Superior temporal gyrus (tissue), 1 donor: Measurements from ENCODE around the gene ECHS1.
"Not testable (repeated sequence)": the region's sequence is repeated elsewhere in the genome, so short reads cannot be mapped to it uniquely, and the experiment has no call there.

Source experiments
- DNase-seq: peaks from one replicate; pipeline ENCODE4 v3.0.0-alpha.2; 2016; ENCODE audit errors: extremely low spot score

ECHS1 gene

DNA sequence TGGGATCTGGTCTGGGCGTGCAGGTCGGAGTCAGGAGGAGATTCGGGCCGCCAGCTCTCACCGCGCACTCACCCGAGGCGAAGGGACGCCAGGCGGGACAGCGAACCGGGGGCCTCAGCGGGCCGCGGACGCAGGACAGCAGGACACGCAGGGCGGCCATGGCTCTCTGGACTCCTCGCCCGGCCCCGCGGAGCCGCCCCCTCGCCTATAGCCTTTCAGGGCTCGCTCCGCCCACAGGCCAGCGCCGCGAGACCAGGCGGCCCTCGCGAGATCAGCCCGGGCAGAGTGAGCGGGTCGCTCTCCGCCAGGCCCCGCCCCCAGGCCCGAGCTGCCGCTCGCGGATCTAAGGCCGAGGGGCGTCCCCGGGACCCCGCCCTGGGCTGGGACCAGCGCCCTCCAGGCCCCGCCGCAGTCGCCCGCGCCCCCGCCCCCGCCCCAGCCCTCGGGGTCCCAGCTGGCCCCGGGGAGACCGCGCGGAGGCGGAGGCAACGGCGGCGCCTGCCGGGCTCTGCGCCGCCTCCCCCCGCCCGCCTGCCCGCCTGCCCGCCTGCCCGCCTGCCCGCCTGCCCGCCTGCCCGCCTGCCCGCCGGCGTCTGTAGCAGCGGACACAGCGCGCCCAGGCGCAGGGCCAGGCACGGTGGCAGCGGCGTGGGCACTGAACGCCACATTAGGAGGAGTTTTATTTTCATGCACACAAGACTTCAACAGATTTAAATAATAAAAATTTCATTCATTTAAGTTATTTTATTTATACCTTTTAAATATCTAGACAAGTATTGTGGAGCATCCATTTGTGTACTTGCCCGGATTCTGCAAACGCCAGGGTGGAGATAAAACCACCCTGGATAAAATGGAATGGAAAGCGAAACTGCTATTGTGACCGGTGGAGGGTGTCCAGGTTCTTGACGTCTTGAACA is at the start of gene ECHS1:
ECHS1 (minus strand) TSS at position 181 of the 917 bp plus-strand sequence; CDS start at position 160, 21 bp downstream.
- peak; percentile 91 for DNase-seq

DNA sequence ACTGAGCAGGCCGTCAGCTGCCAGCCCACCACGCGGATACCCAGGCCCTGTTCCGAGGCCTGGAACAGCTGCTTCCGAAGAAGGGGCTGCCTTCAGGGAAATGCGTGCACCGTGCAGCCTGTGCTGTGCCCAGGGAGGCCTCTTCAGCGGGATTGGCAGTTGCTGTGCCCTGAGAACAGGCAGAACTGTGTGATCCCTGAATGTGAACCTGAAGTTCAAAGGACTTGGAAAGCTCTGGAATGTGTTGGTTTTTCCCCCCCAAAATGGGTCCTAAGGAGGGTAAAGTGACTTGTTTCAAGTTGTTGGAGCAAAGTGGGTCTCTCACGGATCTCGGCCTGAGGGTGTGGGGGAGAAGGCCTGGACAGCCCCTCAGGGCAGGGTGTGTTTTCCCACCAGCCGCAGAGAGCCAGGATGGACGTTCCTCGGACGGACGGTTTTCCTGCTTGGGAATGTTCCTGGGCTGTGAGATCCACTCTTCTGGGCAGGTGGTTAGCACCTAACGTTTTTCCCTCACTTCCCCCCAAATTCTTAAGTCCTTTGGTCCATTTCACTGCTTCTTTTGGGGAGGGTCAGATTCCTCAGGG is 49.2 kb upstream of the ECHS1 start:
- DNase-seq: no peak

DNA sequence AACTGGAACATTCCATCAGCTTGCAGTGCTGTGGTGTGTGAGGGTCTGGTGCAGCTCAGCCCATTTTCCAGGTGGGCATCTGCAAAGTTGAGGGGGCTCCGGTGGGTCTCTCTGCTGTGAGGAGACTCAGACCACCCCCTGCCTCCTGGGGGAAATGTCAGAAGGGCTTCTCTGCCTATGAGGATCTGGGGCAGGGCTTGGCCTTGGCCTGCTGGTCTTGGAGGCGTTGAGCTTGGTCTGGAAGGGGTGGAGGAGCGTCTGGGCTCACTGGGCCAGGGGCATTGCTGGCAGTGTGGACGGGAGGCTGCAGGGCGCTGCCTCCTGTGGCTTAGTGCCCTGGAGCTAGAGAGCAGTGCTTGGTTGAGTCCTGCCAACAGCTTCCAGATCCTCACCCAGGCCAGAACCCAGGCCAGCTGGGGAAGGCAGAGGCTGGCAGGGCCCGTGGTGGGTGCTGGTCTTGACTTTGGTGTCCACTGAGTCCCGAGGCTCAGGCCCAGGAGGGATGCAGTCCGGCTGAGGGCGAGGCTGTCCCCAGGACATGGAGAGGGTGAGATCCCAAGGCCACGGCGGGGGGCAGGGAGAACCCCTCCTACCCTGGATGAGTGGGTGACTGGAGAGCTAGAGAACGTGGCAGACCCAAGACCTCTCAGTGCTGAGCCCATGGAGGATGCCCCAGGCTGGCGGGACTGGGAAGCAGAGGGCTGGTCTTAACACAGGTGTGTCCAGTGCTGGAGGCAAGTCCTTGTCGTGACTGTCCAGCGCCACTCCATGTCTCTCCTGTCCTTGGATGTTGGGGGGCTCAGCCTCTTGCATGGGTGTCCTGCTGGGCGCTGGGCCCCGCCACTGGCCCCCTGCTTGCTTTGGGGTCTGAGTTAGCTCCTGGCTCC is 48.4 kb upstream of the ECHS1 start:
- no peak for DNase-seq

DNA sequence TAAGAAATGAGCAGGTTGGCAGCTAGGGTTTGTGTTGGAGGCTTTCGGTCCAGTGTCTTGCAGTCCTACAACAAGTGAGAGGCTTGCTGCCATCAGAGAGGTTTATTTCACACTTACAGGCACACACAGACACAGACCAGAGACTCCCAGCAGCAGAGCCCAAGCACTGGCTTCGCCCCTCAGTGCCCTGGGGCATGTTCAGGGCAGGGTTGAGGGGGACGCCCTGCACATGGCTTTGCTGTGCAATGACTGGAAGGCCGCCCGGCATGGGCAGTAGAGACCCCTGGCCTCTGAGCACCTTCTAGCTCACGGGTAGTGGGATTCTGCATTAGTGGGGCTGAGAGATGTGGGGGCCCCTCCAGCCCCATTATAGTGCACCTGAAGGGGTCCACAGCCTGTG is 47.4 kb upstream of the ECHS1 start:
- DNase-seq: no peak

DNA sequence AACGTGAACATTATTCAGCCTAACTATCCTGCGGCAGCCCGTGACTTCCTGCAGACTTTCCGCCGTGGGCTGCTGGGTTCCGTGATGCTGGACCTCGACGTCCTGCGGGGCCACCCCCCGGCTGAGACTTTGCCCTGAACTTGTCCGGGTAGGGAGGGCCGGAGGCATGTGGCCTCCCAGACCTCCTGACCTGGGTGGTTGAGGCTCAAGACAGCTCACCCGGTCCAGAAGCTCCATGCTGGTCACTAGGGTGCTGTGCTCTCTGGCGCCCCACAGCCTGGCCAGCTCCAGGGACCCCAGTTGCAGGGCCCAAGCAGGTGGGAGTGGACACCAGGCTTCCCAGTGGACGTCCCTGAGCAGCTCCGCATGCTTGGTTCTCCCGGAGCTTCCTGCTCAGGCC is 46.9 kb upstream of the ECHS1 start:
- no peak for DNase-seq

DNA sequence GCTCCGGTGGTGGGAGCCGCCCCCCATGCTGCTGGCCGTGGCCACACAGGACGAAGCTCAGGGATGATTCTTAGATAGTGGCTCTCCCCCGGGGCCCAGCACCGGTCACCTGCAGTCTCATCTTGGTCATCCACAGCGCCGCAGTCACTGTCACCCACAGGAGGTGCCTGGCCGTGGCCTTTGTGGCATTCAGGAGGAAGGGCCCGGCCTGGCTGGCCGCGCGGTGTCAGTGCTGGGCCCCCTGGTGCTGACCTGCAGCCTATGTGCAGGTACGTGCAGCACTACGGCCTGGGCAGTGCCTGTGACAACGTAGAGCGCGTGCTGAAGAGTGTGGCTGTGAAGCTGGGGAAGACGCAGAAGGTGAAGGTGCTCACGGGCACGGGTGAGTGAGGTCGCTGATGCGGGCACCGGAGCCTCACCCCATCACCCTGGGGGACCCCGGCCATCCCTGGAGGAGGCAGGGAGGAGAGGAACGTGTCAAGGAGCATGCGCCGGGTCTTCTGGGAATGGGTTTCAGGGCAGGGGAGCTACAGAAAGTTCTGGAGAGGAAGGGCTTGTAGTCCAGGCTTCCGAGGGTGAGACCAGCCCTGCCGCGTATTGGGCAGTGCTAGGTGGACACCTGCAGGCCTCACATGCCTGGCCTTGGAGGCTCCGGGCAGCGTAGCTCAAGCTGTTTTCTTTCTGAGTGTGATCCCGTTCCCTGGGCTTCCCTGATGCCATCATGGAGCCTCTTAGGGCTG is 46.2 kb upstream of the ECHS1 start:
- DNase-seq: no peak

DNA sequence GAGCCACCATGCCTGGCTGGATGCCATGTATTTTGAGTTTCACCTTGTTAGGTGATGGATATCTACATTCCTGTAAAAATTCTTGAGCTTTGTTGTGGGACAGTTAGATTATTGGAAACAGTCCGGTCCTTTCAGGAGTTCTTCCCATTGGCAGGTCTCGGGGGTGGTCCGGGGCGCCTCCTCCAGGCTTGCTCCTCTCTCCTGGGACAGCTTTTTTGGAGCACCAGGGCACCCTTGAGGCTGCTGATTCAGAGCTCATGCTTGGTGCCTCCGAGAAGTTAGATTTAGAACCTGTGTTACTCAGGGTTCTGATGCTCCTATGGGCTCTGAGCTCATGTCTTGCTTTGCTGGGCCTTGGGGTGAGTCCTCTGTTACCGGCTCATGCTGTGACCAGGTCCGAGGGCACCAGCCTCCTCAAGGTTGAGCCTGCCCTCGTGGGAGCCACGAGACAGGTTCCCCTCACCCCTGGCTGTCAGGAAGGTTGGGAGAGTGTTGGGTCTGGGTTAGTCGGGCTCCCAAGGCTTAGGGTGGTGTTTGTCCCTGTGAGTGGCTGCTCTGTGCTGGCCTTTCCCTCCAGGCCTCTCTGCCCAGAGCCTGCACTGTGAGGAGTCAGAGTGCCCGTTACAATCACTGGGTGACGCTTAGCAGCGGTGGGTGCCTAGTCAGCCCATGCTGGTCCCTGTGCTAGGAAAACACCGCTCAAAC is 45.3 kb upstream of the ECHS1 start:
- no peak for DNase-seq

DNA sequence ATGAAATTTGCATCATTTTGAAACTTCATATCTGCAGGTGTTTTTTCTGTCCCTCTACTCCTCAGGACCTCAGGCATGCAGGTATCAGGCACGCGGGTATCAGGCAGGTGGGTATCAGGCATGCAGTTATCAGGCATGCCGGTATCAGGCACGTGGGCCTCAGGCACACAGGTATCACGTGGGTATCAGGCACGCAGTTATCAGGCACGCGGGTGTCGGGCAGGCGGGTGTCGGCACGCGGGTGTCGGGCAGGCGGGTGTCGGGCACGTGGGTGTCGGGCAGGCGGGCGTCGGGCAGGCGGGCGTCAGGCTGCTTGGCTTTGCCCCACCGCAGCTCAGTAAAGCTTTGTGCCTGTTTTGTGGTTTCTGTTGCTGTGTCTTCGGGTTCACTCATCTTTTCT is 42.6 kb upstream of the ECHS1 start:
- DNase-seq: no peak

DNA sequence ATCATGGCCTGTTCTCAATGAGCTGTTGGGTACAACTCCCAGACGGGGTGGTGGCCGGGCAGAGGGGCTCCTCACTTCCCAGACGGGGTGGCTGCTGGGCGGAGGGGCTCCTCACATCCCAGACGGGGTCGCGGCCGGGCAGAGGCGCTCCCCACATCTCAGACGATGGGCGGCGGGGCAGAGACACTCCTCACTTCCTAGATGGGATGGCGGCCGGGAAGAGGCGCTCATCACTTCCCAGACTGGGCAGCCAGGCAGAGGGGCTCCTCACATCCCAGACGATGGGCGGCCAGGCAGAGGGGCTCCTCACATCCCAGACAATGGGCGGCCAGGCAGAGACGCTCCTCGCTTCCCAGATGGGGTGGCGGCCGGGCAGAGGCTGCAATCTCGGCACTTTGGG is 41.2 kb upstream of the ECHS1 start:
- not testable (repeated sequence) for DNase-seq

DNA sequence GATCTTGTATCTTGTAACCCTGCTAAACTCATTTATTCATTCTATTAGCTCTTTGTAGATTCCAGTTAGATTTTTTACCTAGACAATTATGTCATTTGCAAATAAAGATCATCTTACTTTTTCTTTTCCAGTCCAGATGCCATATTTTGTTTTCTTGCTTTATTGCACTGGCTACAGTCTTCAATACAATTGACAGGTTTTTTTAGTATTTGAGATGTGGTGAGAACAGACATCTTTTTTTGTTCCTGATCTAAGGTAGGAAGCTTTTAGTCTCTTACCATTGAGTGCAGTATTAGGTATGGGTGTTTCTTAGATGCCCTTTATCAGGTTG is 39.2 kb upstream of the ECHS1 start:
- DNase-seq: no peak

DNA sequence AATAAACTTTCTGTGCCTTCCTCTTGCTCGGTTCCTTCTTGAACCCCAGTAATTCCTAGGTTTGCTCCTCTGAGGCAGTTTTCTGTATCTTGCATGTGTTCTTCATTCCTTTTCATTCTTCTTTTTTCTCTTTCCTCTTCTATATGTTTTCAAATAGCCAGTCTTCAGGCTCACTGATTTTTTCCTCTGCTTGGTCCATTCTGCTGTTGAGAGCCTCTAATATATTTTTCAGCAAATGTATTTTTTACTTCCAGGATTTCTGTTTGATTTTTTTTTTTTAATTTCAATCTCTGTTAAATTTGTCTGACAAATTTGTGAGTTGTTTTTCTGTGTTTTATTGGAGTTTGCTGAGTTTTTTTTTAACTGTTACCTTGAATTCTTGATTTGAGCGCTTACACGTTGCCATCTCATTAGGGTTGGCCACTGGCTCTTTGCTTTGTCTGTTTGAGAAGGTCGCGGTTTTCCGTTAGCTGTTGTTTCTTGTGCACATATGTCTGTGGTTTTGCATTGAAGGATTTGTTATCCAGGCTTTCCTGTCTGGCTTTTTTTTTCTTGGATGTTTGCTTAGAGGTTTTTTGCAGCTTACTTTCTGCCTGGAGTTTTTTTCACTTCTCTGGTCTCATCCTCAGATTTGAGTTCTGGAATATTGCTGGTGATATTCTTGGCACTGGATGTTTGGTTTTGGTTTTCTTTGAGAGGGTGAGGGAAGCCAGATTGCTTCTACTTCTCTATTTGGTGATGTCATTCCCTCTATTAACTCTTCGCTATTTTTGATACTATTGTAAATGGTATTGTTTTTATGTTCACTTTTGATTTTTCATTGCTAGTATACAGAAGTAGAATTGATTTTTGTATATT is 38.6 kb upstream of the ECHS1 start:
- DNase-seq: no peak

DNA sequence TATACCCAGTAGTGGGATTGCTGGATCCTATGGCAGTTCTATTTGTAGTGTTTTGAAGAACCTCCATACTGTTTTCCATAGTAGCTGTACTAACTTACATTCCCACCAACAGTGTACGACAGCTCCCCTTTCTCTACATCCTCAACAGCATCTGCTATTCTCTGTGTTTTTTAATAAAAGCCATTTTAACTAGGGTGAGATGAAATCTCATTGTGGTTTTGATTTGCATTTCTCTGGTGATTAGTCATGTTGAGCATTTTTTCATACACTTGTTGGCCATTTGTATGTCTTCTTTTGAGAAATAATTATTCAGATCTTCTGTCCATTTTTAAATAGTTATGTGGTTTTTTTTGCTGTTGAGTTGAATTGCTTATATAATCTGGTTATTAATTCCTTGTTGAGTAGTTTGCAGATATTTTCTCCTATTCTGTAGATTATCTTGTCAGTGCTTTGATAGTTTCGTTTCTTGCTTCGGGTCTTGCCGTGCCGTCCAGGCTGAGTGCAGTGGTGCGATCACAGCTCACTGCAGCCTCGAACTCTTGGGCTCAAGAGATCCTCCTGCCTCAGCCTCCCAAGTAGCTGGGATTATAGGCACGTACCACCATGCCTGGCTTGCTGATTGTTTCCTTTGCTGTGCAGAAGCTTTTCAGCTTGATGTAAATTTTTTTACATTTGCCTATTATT is 32.8 kb upstream of the ECHS1 start:
- DNase-seq: no peak

DNA sequence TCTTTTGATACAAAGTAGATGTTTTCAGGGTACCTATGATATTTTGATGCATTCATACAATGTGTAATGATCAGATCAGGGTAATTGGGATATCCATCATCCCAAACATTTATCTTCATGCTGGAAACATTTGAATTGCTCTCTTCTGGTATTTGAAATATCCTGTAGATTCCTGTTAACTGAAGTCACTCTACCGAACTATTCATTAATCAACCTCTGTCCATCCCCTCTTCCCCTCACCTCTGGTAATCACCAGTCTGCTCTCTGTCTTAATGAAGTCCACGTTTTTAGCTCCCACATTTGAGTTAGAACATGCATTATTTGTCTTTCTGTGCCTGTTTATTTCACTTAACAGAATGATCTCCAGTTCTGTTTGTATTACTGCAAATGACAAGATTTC is 32.1 kb upstream of the ECHS1 start:
- DNase-seq: no peak

DNA sequence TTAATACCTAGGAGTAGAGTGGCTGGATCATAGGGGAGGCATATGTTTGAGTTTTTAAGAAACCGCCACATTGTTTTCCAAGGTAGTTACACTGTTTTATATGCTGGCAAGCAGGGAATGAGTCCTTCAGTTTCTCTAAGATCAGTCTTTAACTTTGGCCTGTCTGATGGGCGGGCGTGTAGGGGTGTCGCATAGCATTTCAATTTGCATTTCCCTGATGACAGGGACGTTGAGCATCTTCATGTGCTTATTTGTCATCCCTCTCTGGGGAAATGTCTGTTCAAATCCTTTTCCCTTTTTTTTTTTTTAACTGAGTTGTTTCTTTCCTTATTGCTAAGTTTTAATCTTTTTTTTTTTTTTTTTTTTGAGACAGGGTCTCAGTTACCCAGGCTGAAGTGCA is 30.6 kb upstream of the ECHS1 start:
- DNase-seq: no peak

DNA sequence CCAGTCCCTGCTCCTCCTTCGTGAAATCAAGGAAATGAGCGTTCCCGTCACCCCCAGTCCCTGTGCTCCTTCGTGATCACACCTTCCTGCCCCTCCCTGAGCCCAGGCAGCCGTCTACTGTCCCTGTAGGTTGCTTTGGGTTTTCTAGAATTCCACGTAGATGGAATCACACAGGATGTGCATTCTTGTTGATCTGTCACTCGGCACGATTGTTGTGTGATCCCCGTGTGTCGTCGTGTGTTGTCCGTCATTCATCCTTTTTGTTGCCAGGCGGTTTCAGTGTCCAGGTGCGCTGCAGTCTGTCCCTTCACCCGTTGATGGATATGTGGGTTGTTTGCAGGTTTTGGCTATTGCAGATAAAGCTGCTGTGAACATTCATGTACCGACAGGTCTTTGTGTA is 30.2 kb upstream of the ECHS1 start:
- no peak for DNase-seq

DNA sequence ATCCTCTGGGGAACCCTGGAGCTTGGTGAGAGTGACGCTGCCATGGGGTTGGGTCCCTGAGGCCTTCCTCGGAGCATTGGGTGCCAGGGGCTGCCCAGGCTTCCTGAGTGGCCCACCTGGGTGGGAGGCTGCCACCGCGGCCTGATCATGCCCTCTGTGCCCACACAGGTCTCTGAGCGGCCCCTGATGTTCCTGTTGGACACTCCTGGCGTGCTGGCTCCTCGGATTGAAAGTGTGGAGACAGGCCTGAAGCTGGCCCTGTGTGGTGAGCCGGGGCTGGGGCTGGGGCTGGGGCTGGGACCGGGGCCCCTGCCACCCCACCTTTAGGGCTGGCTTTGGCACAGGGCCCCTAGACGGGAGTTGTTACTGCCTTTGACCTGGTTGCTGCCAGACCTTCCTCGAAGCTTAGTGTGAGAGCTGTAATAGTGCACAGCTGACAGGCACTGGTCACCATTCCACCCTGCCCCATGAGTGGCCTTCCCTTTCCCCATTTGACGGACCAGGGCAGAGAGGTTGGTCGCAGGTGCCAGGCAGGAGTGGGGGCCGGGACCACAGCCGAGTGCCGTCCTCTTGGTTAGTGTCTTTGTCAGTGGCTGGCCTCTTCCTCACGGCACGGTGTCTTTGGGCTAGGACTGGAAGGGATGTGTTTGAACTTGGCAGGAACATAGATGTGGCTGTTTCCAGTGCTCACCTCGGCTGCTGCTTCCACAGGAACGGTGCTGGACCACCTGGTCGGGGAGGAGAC is 29.0 kb upstream of the ECHS1 start:
- no peak for DNase-seq

DNA sequence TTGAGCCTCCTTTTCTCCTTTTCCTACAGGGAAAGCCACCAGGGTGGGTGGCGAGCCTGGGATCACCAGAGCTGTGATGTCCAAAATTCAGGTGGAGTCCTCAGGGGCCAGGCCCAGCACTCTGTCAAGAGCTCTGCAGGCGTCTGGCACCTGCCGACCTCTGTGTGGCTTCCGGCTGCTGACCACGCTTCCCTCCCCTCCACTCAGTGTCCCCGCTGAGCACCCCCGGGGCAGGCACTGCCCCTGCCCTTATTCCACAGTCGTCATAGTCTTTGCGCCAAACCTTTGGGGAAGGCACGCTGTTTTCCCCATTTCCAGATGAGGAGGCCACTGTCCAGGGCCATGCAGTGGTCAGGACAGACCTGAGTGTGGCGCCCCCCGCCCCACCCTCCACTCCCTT is 28.3 kb upstream of the ECHS1 start:
- no peak for DNase-seq

DNA sequence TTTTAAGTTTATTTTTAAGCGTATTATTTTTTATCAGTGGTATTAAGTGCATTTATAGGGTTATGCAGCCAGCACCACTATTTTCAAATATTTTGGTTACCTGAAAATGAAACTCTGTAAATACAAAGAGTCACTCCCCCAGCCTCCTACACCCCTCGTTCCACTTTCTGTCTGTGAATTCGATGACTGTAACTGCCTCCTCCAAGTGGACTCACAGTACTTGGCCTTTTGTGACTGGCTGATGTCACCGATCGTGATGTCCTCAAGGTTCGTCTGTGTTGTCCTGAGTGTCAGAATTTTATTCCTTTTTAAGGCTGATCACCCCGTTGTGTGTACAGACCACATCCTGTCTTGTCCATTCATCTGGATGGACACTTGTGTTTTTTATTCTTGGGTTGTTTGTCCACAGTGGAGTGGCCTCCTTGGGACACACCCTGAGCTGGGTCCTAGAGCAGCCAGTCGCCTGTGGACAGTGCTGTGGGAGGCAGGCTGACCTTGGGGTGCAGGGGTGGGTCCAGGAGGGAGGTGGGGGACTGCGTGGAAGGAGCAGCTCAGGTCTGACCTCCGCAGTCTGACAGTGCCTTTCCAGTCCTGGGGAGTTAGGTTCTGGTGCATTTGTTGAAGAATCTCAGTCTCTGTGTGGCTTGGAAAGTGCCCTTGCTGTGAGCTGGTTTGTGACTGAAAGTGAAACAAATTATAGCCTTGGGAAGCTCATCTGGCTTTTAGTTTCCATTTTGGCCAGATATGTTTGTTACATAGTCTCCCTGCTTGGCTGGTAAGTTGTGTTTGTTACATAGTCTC is 27.7 kb upstream of the ECHS1 start:
- DNase-seq: no peak
